SK-N-SH (cell line): ENCODE measurements around the gene MUSK. TPM values are rescaled to one million over a fixed set of nuclear protein-coding genes. Genes with fewer than 3 reads are reported as not detected.

ENCODE experiments used
- CTCF ChIA-PET: fragments of 300-600, 350-600 bp; formaldehyde crosslinking; extraction: SDS; loops from one replicate; lab custom pipeline; 2021; lab: Yijun Ruan, JAX
- POLR2A ChIA-PET: fragments of 350-600 bp; sonication (Branson Sonifier 250); formaldehyde crosslinking; extraction: SDS; loops from one replicate; lab custom pipeline; 2020; ENCODE audit warnings: antibody characterized with exemption, inconsistent platforms; lab: Yijun Ruan, JAX
- DNase-seq: peaks from one replicate; pipeline ENCODE4 v3.0.0; 2012
- H2AFZ ChIP-seq: fragments of 200-600 bp; sonication (generic); 2 replicates; pipeline ENCODE4 v1.8.1; 2016; ENCODE audit warnings: antibody characterized with exemption, mild to moderate bottlenecking, low read depth
- H3F3A ChIP-seq: fragments of 200-600 bp; sonication (generic); replicated peaks from 2 replicates; pipeline ENCODE3; 2016; ENCODE audit warnings: antibody characterized with exemption, mild to moderate bottlenecking; ENCODE audit not compliant: insufficient read depth
- H3K27ac ChIP-seq, 2 experiments: fragments of 200-500 bp in 1 of 2; fragments of 200-600 bp in 1 of 2; sonication (Bioruptor generic) in 1 of 2; sonication (generic), shearing (Covaris generic) in 1 of 2; 2 replicates each; pipeline versions ENCODE4 v1.5.1 to v1.6.1; 2014 to 2016; ENCODE audit warnings: low read depth in 2 of 2, inconsistent platforms in 1 of 2, low read length in 1 of 2, mild to moderate bottlenecking in 1 of 2, mixed read lengths in 1 of 2
- H3K27me3 ChIP-seq: fragments of 200-600 bp; sonication (generic), shearing (Covaris generic); 2 replicates; pipeline ENCODE4 v1.6.1; 2016; ENCODE audit warnings: mixed run types; ENCODE audit not compliant: insufficient read depth
- H3K36me3 ChIP-seq, 2 experiments: fragments of 200-500 bp in 1 of 2; fragments of 200-600 bp in 1 of 2; sonication (Bioruptor generic) in 1 of 2; sonication (generic) in 1 of 2; replicated peaks in 1 of 2; 2 replicates each; pipeline versions ENCODE3 to v1.5.1; 2014 to 2016; ENCODE audit warnings: low read length in 1 of 2, mild to moderate bottlenecking in 1 of 2; ENCODE audit not compliant: insufficient read depth in 2 of 2, control insufficient read depth in 1 of 2
- H3K4me1 ChIP-seq, 2 experiments: fragments of 200-500 bp in 1 of 2; fragments of 200-600 bp in 1 of 2; sonication (Bioruptor generic) in 1 of 2; sonication (generic), shearing (Covaris generic) in 1 of 2; 2 replicates each; pipeline versions ENCODE4 v1.5.1 to v1.6.1; 2014 to 2016; ENCODE audit warnings: low read depth in 1 of 2, low read length in 1 of 2, mixed run types in 1 of 2; ENCODE audit not compliant: insufficient read depth in 2 of 2, control insufficient read depth in 1 of 2
- H3K4me2 ChIP-seq: fragments of 200-600 bp; sonication (generic), shearing (Covaris generic); 2 replicates; pipeline ENCODE4 v1.6.1; 2017; ENCODE audit warnings: mixed run types
- H3K4me3 ChIP-seq, 2 experiments: fragments of 200-500 bp in 1 of 2; fragments of 200-600 bp in 1 of 2; sonication (Bioruptor generic) in 1 of 2; sonication (generic), shearing (Covaris generic) in 1 of 2; 2 replicates each; pipeline versions ENCODE4 v1.5.1 to v1.8.1; 2014 to 2016; ENCODE audit warnings: low read depth in 2 of 2, inconsistent platforms in 1 of 2, low read length in 1 of 2, mild to moderate bottlenecking in 1 of 2, mixed read lengths in 1 of 2, moderate library complexity in 1 of 2
- H3K79me2 ChIP-seq: fragments of 200-600 bp; sonication (generic); 2 replicates; pipeline ENCODE4 v1.8.1; 2017; ENCODE audit warnings: mild to moderate bottlenecking; ENCODE audit not compliant: insufficient read depth
- H3K9ac ChIP-seq: fragments of 200-600 bp; sonication (generic); 2 replicates; pipeline ENCODE4 v1.6.1; 2017; ENCODE audit warnings: mixed run types
- H3K9me2 ChIP-seq: fragments of 200-600 bp; sonication (generic); 2 replicates; pipeline ENCODE4 v1.6.1; 2017; ENCODE audit warnings: mixed run types
- H3K9me3 ChIP-seq: fragments of 200-600 bp; sonication (generic); 2 replicates; pipeline ENCODE4 v1.6.1; 2017; ENCODE audit warnings: mixed run types, mild to moderate bottlenecking, moderate library complexity
- H4K20me1 ChIP-seq: fragments of 200-600 bp; sonication (generic); 2 replicates; pipeline ENCODE4 v1.6.1; 2017; ENCODE audit warnings: mild to moderate bottlenecking, mixed run types; ENCODE audit not compliant: insufficient read depth
- EP300 ChIP-seq, 2 experiments: IDR thresholded peaks; 2 replicates each; pipeline versions ENCODE4 v1.4.0 to v1.6.1; 2012; ENCODE audit warnings: borderline replicate concordance in 1 of 2, low read depth in 1 of 2, low read length in 1 of 2
- FOSL2 ChIP-seq: IDR thresholded peaks from 2 replicates; pipeline ENCODE4 v1.4.0; 2012; ENCODE audit warnings: low read depth, mild to moderate bottlenecking, moderate library complexity, borderline replicate concordance
- JUND ChIP-seq: IDR thresholded peaks from 2 replicates; pipeline ENCODE4 v1.4.0; 2012
- NFIC ChIP-seq: IDR thresholded peaks from 2 replicates; pipeline ENCODE4 v1.4.0; 2012; ENCODE audit warnings: borderline replicate concordance
- PBX3 ChIP-seq: IDR thresholded peaks from 2 replicates; pipeline ENCODE4; 2012
- SIN3A ChIP-seq: IDR thresholded peaks from 2 replicates; pipeline ENCODE4 v1.6.1; 2012; ENCODE audit warnings: low read depth, mild to moderate bottlenecking, low read length, moderate library complexity, borderline replicate concordance
- TCF12 ChIP-seq: IDR thresholded peaks from 2 replicates; pipeline ENCODE4 v1.4.0; 2012
- TEAD4 ChIP-seq: IDR thresholded peaks from 2 replicates; pipeline ENCODE4 v1.4.0; 2012; ENCODE audit warnings: mild to moderate bottlenecking, borderline replicate concordance; ENCODE audit not compliant: insufficient read depth
- WGBS: methylation state at CpG from one replicate; pipeline ENCODE4 v1.1.6; 2017; ENCODE audit warnings: low lambda C conversion rate; 5-methylcytosine and 5-hydroxymethylcytosine counted together
- polyA plus RNA-seq, 3 experiments: library from polyadenylated mRNA; depleted of rRNA; stranded (reverse); fragments of >200 nt; gene quantifications; 2 replicates each; pipeline ENCODE4 v1.2.3, GENCODE V29; 2012

Gene MUSK
- polyA plus RNA-seq, 1 of the 3 experiments (the other 2 are of a cell fraction): not detected

GRCh38 chr9:110738982-110739381 is 70.4 kb downstream of the MUSK start:
- Histone ChIP-seq H3F3A (no peaks in the 10 kb centered on the region), H3K36me3 (no peaks in the 10 kb centered on the region), H3K9me2 (no peaks in the 10 kb centered on the region), H3K27me3 (no peaks in the 10 kb centered on the region), H4K20me1 (no peaks in the 10 kb centered on the region), H3K27ac (no peak overlapping the region), H2AFZ (no peak overlapping the region), H3K9me3 (no peaks in the 10 kb centered on the region), H3K4me1 (peaks cover 0 to 14% of the 10 kb centered on the region in 2 experiments; a peak in 1 of 4 replicates), H3K4me2 (no peak overlapping the region), H3K79me2 (no peaks in the 10 kb centered on the region), H3K9ac (no peak overlapping the region), H3K4me3 (no peak overlapping the region)
- CTCF ChIA-PET: no interaction called here
- no peak for DNase-seq
- TF ChIP-seq JUND (peak; percentile 43; the same call in 1 of the 2 replicates), FOSL2 (peak; percentile 33; the same call in 1 of the 2 replicates), PBX3 (peak; percentile 24; the same call in 1 of the 2 replicates), SIN3A (no peak), TCF12 (peak; percentile 45; the same call in 1 of the 2 replicates)
- POLR2A ChIA-PET: no interaction called here

GRCh38 chr9:110742741-110743371 is 74.3 kb downstream of the MUSK start:
- POLR2A ChIA-PET: no interaction called here
- no peaks in the 10 kb centered on the region for H4K20me1 ChIP-seq
- H3K36me3 ChIP-seq: no peaks in the 10 kb centered on the region
- peak overlapping the region; percentile 44; the same call in 1 of the 2 replicates for H2AFZ ChIP-seq
- CTCF ChIA-PET: no interaction called here
- no peak overlapping the region for H3K9ac ChIP-seq
- H3F3A ChIP-seq: peaks cover 17% of the 10 kb centered on the region
- H3K9me3 ChIP-seq: no peaks in the 10 kb centered on the region
- H3K27ac ChIP-seq: peak overlapping the region; percentile 39 to 46; a peak in 3 of 4 replicates
- no peak for DNase-seq
- no peaks in the 10 kb centered on the region for H3K79me2 ChIP-seq
- no peak overlapping the region for H3K4me3 ChIP-seq
- WGBS: 83% methylated on average over 8 of the region's 8 CpGs
- no peaks in the 10 kb centered on the region for H3K9me2 ChIP-seq
- peaks cover 2 to 37% of the 10 kb centered on the region in 2 experiments for H3K4me1 ChIP-seq
- H3K4me2 ChIP-seq: 0 out of 2 replicates have a peak overlapping the region, but pooled peaks have one; percentile 34
- peak; percentile 46; the same call in 1 of the 2 replicates for TF ChIP-seq TEAD4
- TF ChIP-seq PBX3: 0 out of 2 replicates have a peak, but pooled peaks have one; percentile 10
- peak in 1 of 2 experiments; percentile 47; a peak in 1 of 4 replicates for TF ChIP-seq EP300 (IDR thresholded peaks at IDR 0.05; ENCODE audit: borderline replicate concordance in 1 of 2, low read depth in 1 of 2, low read length in 1 of 2)
- TF ChIP-seq NFIC: no peak
- TF ChIP-seq FOSL2: no peak
- peak; percentile 47; the same call in 1 of the 2 replicates for TF ChIP-seq TCF12
- no peaks in the 10 kb centered on the region for H3K27me3 ChIP-seq
